PC-9 (cell line): ENCODE results near the gene AKIRIN2. TPM values are rescaled to one million over a fixed set of nuclear protein-coding genes. Genes with fewer than 3 reads are reported as not detected.

Source experiments
- BruUV-seq: library from RNA; stranded (reverse); fragments of 400-500 nt; replicated peaks from 2 replicates; lab custom pipeline; 2021; lab: Mats Ljungman, UMichigan
- CTCF ChIA-PET: fragments of 300-600 bp; sonication (Branson Sonifier 250); formaldehyde crosslinking; loops from one replicate; lab custom pipeline; 2022; ENCODE audit warnings: antibody characterized with exemption; lab: Charles Lee
- POLR2A ChIA-PET: fragments of 300-600 bp; sonication (Branson Sonifier 250); formaldehyde crosslinking; loops from one replicate; lab custom pipeline; 2022; ENCODE audit warnings: antibody characterized with exemption; ENCODE audit not compliant: unreplicated experiment; lab: Charles Lee
- DNase-seq, 2 experiments: peaks; one replicate each; pipeline versions ENCODE4 v3.0.0 to v3.0.0-alpha.2; 2015 to 2022; ENCODE audit warnings: mixed read lengths in 1 of 2
- H2AFZ ChIP-seq: fragments of 200-600 bp; sonication (generic); 2 replicates; pipeline ENCODE4 v1.8.1; 2017; ENCODE audit warnings: antibody characterized with exemption
- H3F3A ChIP-seq: fragments of 200-600 bp; sonication (generic); 2 replicates; pipeline ENCODE4 v1.8.1; 2017; ENCODE audit warnings: antibody characterized with exemption, mild to moderate bottlenecking, low read depth; ENCODE audit not compliant: insufficient read depth
- H3K27ac ChIP-seq: fragments of 200-600 bp; sonication (generic); 2 replicates; pipeline ENCODE4 v1.6.1; 2016; ENCODE audit warnings: mixed run types
- H3K27me3 ChIP-seq: fragments of 200-600 bp; sonication (generic); 2 replicates; pipeline ENCODE4 v1.6.1; 2016; ENCODE audit warnings: low read depth, mixed run types; ENCODE audit not compliant: insufficient read depth
- H3K36me3 ChIP-seq: fragments of 200-600 bp; sonication (generic); 2 replicates; pipeline ENCODE4 v1.6.1; 2016; ENCODE audit warnings: low read depth, mixed run types
- H3K4me1 ChIP-seq: fragments of 200-600 bp; sonication (generic); replicated peaks from 2 replicates; pipeline ENCODE4 v1.6.1; 2016; ENCODE audit warnings: mixed run types; ENCODE audit not compliant: insufficient read depth
- H3K4me2 ChIP-seq: fragments of 200-600 bp; sonication (generic); 2 replicates; pipeline ENCODE4 v1.6.1; 2017; ENCODE audit warnings: mixed run types
- H3K4me3 ChIP-seq: fragments of 200-600 bp; sonication (generic); 2 replicates; pipeline ENCODE4 v1.6.1; 2016; ENCODE audit warnings: mixed run types
- H3K79me2 ChIP-seq: fragments of 200-600 bp; sonication (generic); 2 replicates; pipeline ENCODE4 v1.6.1; 2017; ENCODE audit warnings: low read depth, mixed run types
- H3K9me2 ChIP-seq: fragments of 200-600 bp; sonication (generic); 2 replicates; pipeline ENCODE4 v1.8.1; 2017; ENCODE audit warnings: mild to moderate bottlenecking; ENCODE audit not compliant: insufficient read depth
- H3K9me3 ChIP-seq: fragments of 200-600 bp; sonication (generic); 2 replicates; pipeline ENCODE4 v1.8.1; 2016; ENCODE audit warnings: low read depth; ENCODE audit not compliant: insufficient read depth
- H4K20me1 ChIP-seq: fragments of 200-600 bp; sonication (generic); 2 replicates; pipeline ENCODE4 v1.8.1; 2017; ENCODE audit not compliant: insufficient read depth
- CTCF ChIP-seq: fragments of 200-600 bp; sonication (generic); conservative IDR thresholded peaks from 2 replicates; pipeline ENCODE4 v1.6.1; 2017; ENCODE audit warnings: mixed run types, antibody characterized with exemption, mild to moderate bottlenecking, moderate library complexity
- EZH2 ChIP-seq: fragments of 200-600 bp; sonication (generic); IDR thresholded peaks from 2 replicates; pipeline ENCODE4 v1.8.0; 2017; ENCODE audit warnings: antibody characterized with exemption, low read depth
- intact Hi-C: fragments of 100-400 bp; cut with micrococcal nuclease; formaldehyde crosslinking; loops from one replicate; pipeline ENCODE4 v1.10.0; 2022; ENCODE audit not compliant: unreplicated experiment
- total RNA-seq: library from RNA; stranded (reverse); gene quantifications from 2 replicates; pipeline ENCODE4 v1.2.3, GENCODE V29; 2021

AKIRIN2 gene
- total RNA-seq, 1 experiment from 2014 or later = 48.3 TPM

- CTCF ChIA-PET = no interaction called here
- H3F3A ChIP-seq = no peaks in the 10 kb centered on the region
- no peak overlapping the region for H3K27ac ChIP-seq
- POLR2A ChIA-PET = no interaction called here
- no TSS peak for BruUV-seq
- H3K4me3 ChIP-seq = no peak overlapping the region
- H3K4me1 ChIP-seq = no peaks in the 10 kb centered on the region
- H3K36me3 ChIP-seq = no peaks in the 10 kb centered on the region
- H3K9me2 ChIP-seq = no peaks in the 10 kb centered on the region
- no peaks in the 10 kb centered on the region for H3K9me3 ChIP-seq
- no peak overlapping the region for H3K4me2 ChIP-seq
- H2AFZ ChIP-seq = no peak overlapping the region
- no peaks in the 10 kb centered on the region for H3K79me2 ChIP-seq
- H4K20me1 ChIP-seq = no peaks in the 10 kb centered on the region
- DNase-seq = no peak
- no peaks in the 10 kb centered on the region for H3K27me3 ChIP-seq
- intact Hi-C loops = no loop called here
- no peak for TF ChIP-seq EZH2
- no peak for TF ChIP-seq CTCF
Observed at GRCh38 chr6:87661016-87661415, 41.0 kb downstream of the AKIRIN2 start.

GRCh38 chr6:87660226-87660911 lies 41.7 kb downstream of the AKIRIN2 start:
- Histone ChIP-seq H3K36me3 (no peaks in the 10 kb centered on the region), H3K4me3 (no peak overlapping the region), H3K9me2 (no peaks in the 10 kb centered on the region), H3K27me3 (no peaks in the 10 kb centered on the region), H3K79me2 (no peaks in the 10 kb centered on the region), H4K20me1 (no peaks in the 10 kb centered on the region), H3K27ac (no peak overlapping the region), H2AFZ (no peak overlapping the region), H3K4me2 (no peak overlapping the region), H3K9me3 (no peaks in the 10 kb centered on the region), H3K4me1 (no peaks in the 10 kb centered on the region), H3F3A (no peaks in the 10 kb centered on the region)
- no TSS peak for BruUV-seq
- no peak for DNase-seq
- TF ChIP-seq EZH2 (no peak), CTCF (no peak)
- intact Hi-C loops = no loop called here
- POLR2A ChIA-PET = no interaction called here
- CTCF ChIA-PET = no interaction called here

GRCh38 chr6:87658516-87658915 lies 43.5 kb downstream of the AKIRIN2 start:
- no peaks in the 10 kb centered on the region for H3K9me2 ChIP-seq
- ChIA-PET CTCF (no interaction called here), POLR2A (no interaction called here)
- TF ChIP-seq CTCF = no peak
- TF ChIP-seq EZH2 = no peak
- H3K79me2 ChIP-seq = no peaks in the 10 kb centered on the region
- H4K20me1 ChIP-seq = no peaks in the 10 kb centered on the region
- H3K4me1 ChIP-seq = no peaks in the 10 kb centered on the region
- no peak overlapping the region for H2AFZ ChIP-seq
- H3K27me3 ChIP-seq = no peaks in the 10 kb centered on the region
- H3K9me3 ChIP-seq = no peaks in the 10 kb centered on the region
- H3F3A ChIP-seq = no peaks in the 10 kb centered on the region
- H3K4me2 ChIP-seq = no peak overlapping the region
- H3K27ac ChIP-seq = no peak overlapping the region
- H3K4me3 ChIP-seq = no peak overlapping the region
- no peak for DNase-seq
- no TSS peak for BruUV-seq
- intact Hi-C loops = no loop called here
- H3K36me3 ChIP-seq = no peaks in the 10 kb centered on the region
